Peyer's patch (tissue), 4 donors: ENCODE measurements around the gene LAMA1. TPM values are rescaled to one million over a fixed set of nuclear protein-coding genes. Genes with fewer than 3 reads are reported as not detected.

ENCODE experiments used
- DNase-seq, 3 donors: peaks; one replicate each; pipeline ENCODE4 v3.0.0-alpha.2; 2017 to 2019
- H3K27ac ChIP-seq, 4 donors: fragments of 200-600 bp; sonication (generic); one replicate each; pipeline ENCODE4 v1.5.1; 2016 to 2019
- H3K27me3 ChIP-seq, 2 donors: fragments of 200-600 bp; sonication (generic); one replicate each; pipeline ENCODE4 v1.5.1; 2019
- H3K36me3 ChIP-seq, 3 donors: fragments of 200-600 bp; sonication (generic); one replicate each; pipeline ENCODE4 v1.5.1; 2016 to 2019
- H3K4me1 ChIP-seq, 4 donors: fragments of 200-600 bp; sonication (generic); one replicate each; pipeline ENCODE4 v1.5.1; 2016 to 2019
- H3K4me3 ChIP-seq, 4 donors: fragments of 200-600 bp; sonication (generic); 1 replicate in 3 of 4; 2 replicates in 1 of 4; pipeline ENCODE4 v1.5.1; 2016 to 2019; ENCODE audit warnings: mild to moderate bottlenecking in 1 of 4
- H3K9me3 ChIP-seq, 4 donors: fragments of 200-600 bp; sonication (generic); one replicate each; pipeline ENCODE4 v1.5.1; 2016 to 2019; ENCODE audit warnings: mild to moderate bottlenecking in 1 of 4
- CTCF ChIP-seq, 6 experiments: fragments of 450-650 bp in 4 of 6; fragments of 200-600 bp in 2 of 6; sonication (generic) in 1 of 6; IDR thresholded peaks; one replicate each; pipeline ENCODE4 v1.5.1; 2017 to 2019; ENCODE audit warnings: antibody characterized with exemption in 6 of 6, mild to moderate bottlenecking in 3 of 6, moderate library complexity in 1 of 6
- POLR2A ChIP-seq, 2 donors: fragments of 450-650 bp; IDR thresholded peaks; one replicate each; pipeline ENCODE4 v1.5.1; 2017; ENCODE audit warnings: antibody characterized with exemption in 2 of 2, mild to moderate bottlenecking in 2 of 2, moderate library complexity in 2 of 2
- total RNA-seq, 4 donors: library from RNA; depleted of rRNA; stranded (reverse); fragments of >200 nt; gene quantifications; one replicate each; pipeline ENCODE4 v1.1.0, GENCODE V29; 2016

Gene LAMA1
- total RNA-seq, 4 donors from 2014 or later = 1.8 to 3.5 (median 2.2) TPM; not detected in 1

GRCh38 chr18:7070466-7070865 lies 47.1 kb downstream of the LAMA1 start:
- no peaks in the 10 kb centered on the region for H3K36me3 ChIP-seq
- H3K4me1 ChIP-seq = no peaks in the 10 kb centered on the region
- no peak for TF ChIP-seq POLR2A (IDR thresholded peaks at IDR 0.05)
- TF ChIP-seq CTCF (IDR thresholded peaks at IDR 0.05) = no peak
- H3K27ac ChIP-seq = no peak overlapping the region
- H3K4me3 ChIP-seq = no peak overlapping the region
- no peaks in the 10 kb centered on the region for H3K9me3 ChIP-seq
- no peaks in the 10 kb centered on the region for H3K27me3 ChIP-seq
- no peak for DNase-seq

GRCh38 chr18:7068871-7069590 lies 48.6 kb downstream of the LAMA1 start:
- no peaks in the 10 kb centered on the region for H3K9me3 ChIP-seq
- H3K36me3 ChIP-seq = no peaks in the 10 kb centered on the region
- no peaks in the 10 kb centered on the region for H3K4me1 ChIP-seq
- H3K27ac ChIP-seq = no peak overlapping the region
- H3K27me3 ChIP-seq = no peaks in the 10 kb centered on the region
- DNase-seq = no peak
- TF ChIP-seq POLR2A (IDR thresholded peaks at IDR 0.05) (no peak), CTCF (IDR thresholded peaks at IDR 0.05) (no peak)
- no peak overlapping the region for H3K4me3 ChIP-seq

- TF ChIP-seq POLR2A (IDR thresholded peaks at IDR 0.05) (no peak), CTCF (IDR thresholded peaks at IDR 0.05) (no peak)
- Histone ChIP-seq H3K27ac (peak overlapping the region in 1 of 4 donors; percentile 19), H3K4me3 (no peak overlapping the region), H3K4me1 (no peaks in the 10 kb centered on the region), H3K27me3 (no peaks in the 10 kb centered on the region), H3K9me3 (no peaks in the 10 kb centered on the region), H3K36me3 (no peaks in the 10 kb centered on the region)
- no peak for DNase-seq
Observed at GRCh38 chr18:7066965-7067555, 50.5 kb downstream of the LAMA1 start.

- no peak overlapping the region for H3K4me3 ChIP-seq
- no peaks in the 10 kb centered on the region for H3K4me1 ChIP-seq
- H3K27me3 ChIP-seq = no peaks in the 10 kb centered on the region
- no peaks in the 10 kb centered on the region for H3K9me3 ChIP-seq
- H3K36me3 ChIP-seq = no peaks in the 10 kb centered on the region
- no peak overlapping the region for H3K27ac ChIP-seq
- no peak for TF ChIP-seq POLR2A (IDR thresholded peaks at IDR 0.05)
- TF ChIP-seq CTCF (IDR thresholded peaks at IDR 0.05) = no peak
- no peak for DNase-seq
Observed at GRCh38 chr18:7065736-7066135, 51.9 kb downstream of the LAMA1 start.

- H3K36me3 ChIP-seq = no peaks in the 10 kb centered on the region
- H3K4me1 ChIP-seq = no peaks in the 10 kb centered on the region
- TF ChIP-seq CTCF (IDR thresholded peaks at IDR 0.05) (no peak), POLR2A (IDR thresholded peaks at IDR 0.05) (no peak)
- no peak overlapping the region for H3K27ac ChIP-seq
- H3K27me3 ChIP-seq = no peaks in the 10 kb centered on the region
- DNase-seq = no peak
- H3K9me3 ChIP-seq = no peaks in the 10 kb centered on the region
- no peak overlapping the region for H3K4me3 ChIP-seq
Observed at GRCh38 chr18:7064346-7064745, 53.3 kb downstream of the LAMA1 start.
